Measurements from ENCODE around the gene ST6GALNAC2.

ST6GALNAC2 gene

GRCh38 chr17:76550712-76551615 lies 34.7 kb downstream of the ST6GALNAC2 start:
- no peak for DNase-seq

- DNase-seq = no peak
These were observed 36.1 kb downstream of the ST6GALNAC2 start for GRCh38 chr17:76549539-76549938.

- DNase-seq = no peak
These were observed 36.5 kb downstream of the ST6GALNAC2 start for GRCh38 chr17:76549215-76549518.

GRCh38 chr17:76548378-76549214 lies 37.1 kb downstream of the ST6GALNAC2 start:
- DNase-seq = no peak

- no peak for DNase-seq
These were observed 37.9 kb downstream of the ST6GALNAC2 start for GRCh38 chr17:76547642-76548202.

- peak; percentile 60 for DNase-seq
These were observed 38.4 kb downstream of the ST6GALNAC2 start for GRCh38 chr17:76547183-76547641.

GRCh38 chr17:76546556-76547182 lies 39.0 kb downstream of the ST6GALNAC2 start:
- no peak for DNase-seq

- no peak for DNase-seq
These were observed 39.6 kb downstream of the ST6GALNAC2 start for GRCh38 chr17:76545918-76546555.

- no peak for DNase-seq
These were observed 40.9 kb downstream of the ST6GALNAC2 start for GRCh38 chr17:76544546-76545365.

GRCh38 chr17:76543826-76544545 lies 41.7 kb downstream of the ST6GALNAC2 start:
- DNase-seq = no peak

GRCh38 chr17:76543482-76543825 lies 42.2 kb downstream of the ST6GALNAC2 start:
- no peak for DNase-seq

- no peak for DNase-seq
These were observed 42.7 kb downstream of the ST6GALNAC2 start for GRCh38 chr17:76542984-76543383.

- no peak for DNase-seq
These were observed 43.1 kb downstream of the ST6GALNAC2 start for GRCh38 chr17:76542566-76542971.

- DNase-seq = no peak
These were observed 43.8 kb downstream of the ST6GALNAC2 start for GRCh38 chr17:76541739-76542454.

GRCh38 chr17:76540381-76541300 lies 45.0 kb downstream of the ST6GALNAC2 start:
- DNase-seq = peak; percentile 42

- DNase-seq = no peak
These were observed 45.9 kb downstream of the ST6GALNAC2 start, which contains the start of gene PRCD for GRCh38 chr17:76539631-76540271. PRCD (plus strand) TSS chr17:76540044; CDS start chr17:76540142, 98 bp downstream.

- no peak for DNase-seq
These were observed 46.6 kb downstream of the ST6GALNAC2 start for GRCh38 chr17:76538941-76539570.
